T follicular helper cell (primary cell): Measurements from ENCODE around the gene EZR.
"Not testable (repeated sequence)": the region's sequence is repeated elsewhere in the genome, so short reads cannot be mapped to it uniquely, and the experiment has no call there.

Source experiments
- DNase-seq: peaks from one replicate; pipeline ENCODE4 v3.0.0-alpha.2; 2020; ENCODE audit warnings: low read depth

EZR gene

GRCh38 chr6:158841358-158841757 lies 22.2 kb upstream of the EZR start:
- DNase-seq: no peak

- DNase-seq: no peak
Measured at GRCh38 chr6:158840465-158840864, 21.3 kb upstream of the EZR start.

DNA sequence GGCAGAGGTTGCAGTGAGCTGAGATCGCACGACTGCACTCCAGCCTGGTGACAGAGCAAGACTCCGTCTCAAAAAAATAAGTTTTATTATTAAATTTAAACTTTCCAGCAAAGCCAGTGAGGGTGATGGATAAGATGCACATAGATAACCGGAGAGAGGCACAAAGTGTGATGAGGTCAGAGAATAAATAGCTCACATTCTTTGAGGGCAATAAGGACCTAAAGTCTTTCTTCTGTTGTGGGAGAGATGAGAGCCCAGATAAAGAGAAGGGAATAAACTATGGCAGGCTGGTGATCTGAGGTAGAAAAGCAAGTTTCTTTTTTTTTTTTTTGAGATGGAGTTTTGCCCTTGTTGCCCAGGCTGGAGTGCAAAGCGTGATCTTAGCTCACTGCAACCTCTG lies 20.6 kb upstream of the EZR start:
- DNase-seq: no peak

GRCh38 chr6:158838790-158839189 lies 19.6 kb upstream of the EZR start:
- DNase-seq: not testable (repeated sequence)

DNA sequence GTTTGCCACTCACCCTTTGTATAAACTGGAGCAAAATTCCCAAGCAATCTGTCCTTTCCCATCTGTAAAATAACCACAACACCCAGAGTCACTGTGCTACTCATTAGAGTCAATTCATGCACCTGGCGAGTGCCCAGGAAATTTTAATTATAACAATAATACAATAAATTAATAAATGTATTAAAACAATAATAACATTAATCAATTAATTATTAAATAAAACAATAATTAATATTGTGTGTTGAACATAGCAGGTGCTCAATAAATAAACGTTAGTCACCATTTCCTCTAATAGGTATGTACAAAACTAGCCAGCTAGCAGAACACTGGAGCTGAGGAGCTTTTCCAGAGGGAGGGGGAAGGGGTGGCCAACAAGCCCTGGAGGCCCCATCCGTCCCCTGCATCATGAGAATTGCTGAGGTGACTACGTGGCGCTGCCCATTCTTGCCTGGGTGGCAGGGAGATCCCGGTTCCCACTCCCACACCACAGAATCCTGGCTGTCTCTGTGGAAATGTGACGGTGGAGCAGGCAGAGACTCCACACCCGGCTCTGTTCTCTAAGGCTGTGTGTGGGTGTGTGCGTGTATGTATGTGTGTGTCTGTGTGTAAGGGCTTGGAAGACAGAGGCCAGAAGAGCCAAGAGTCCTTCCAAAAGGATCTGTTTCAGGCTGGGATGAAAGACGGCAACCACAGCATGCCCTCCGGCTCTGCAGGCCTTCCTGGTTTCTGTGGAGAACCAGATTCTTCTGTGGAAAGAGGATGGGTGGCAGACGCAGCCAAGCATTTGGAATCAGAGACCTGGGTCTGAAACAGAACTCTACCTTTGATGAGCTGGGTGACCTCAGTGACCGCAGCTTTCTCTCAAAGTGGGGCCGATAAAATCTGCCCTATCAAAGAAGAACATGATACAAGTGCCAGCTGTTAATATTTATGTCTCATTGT lies 18.8 kb upstream of the EZR start:
- no peak for DNase-seq

GRCh38 chr6:158836625-158837311 lies 17.6 kb upstream of the EZR start:
- DNase-seq: no peak

DNA sequence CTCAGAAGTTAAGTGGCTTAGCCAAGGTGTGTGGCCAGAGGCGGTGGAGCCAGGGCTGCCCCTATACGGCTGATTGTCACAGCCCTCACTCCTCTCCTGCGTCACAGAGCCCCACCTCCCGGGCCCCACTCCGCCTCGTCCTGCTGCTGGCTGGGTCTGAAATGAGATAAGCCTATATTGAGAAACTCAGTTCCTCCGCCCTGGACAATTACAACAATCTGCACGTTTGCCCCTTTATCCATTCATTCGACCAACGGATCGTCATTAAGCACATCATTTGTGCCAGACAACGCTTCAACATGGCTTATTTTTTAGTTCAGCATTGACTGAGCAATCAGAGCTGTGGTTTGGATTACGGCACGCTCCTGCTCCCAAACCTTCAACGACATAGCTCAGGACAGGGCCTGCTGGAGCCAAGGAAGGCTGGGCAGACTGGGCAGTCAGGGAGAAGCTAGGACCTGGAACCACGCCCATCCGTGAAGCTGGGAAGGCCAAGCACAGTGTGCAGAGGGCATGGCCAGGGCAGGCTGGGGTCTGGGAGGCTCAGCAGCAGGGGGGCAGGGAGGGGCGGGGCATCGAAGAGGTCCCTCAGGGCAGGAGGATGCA lies 16.6 kb upstream of the EZR start:
- no peak for DNase-seq

- no peak for DNase-seq
Measured at GRCh38 chr6:158834675-158835385, 15.7 kb upstream of the EZR start.

DNA sequence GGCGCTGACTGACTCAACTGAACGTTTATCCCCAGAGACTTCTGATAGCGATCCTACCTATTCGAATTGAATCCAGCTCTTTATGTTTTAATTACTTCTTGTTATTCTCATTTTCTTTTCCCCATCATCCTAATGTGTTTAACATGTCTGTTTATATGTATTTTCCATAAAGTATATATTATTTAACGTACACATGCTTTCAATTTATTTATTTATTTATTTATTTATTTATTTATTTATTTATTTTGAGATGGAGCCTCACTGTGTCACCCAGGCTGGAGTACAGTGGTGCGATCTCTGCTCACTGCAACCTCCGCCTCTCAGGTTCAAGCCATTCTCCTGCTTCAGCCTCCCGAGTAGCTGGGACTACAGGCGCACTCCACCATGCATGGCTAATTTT lies 13.6 kb upstream of the EZR start:
- DNase-seq: not testable (repeated sequence)

- DNase-seq: no peak
Measured at GRCh38 chr6:158832026-158832425, 12.9 kb upstream of the EZR start.

DNA sequence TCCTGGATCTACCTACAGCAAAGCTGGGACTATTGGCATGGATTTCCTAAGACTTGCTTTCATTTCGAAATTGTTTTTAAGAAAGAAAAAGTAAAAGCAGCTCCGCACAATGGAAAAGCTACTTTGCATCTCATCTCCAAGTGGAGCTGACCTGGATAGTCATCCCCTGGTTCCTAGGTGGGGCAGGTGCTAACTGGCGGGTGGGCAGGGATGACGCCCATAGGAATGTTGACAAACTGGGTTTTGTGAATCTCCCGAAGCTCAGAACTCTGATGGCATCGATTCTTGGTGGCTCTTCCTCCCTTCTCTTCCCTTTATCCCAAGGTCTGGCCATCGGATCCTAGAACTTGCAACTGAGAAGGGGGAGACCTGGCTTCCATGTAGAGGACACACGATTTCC lies 12.4 kb upstream of the EZR start:
- DNase-seq: no peak

- no peak for DNase-seq
Measured at GRCh38 chr6:158830736-158831135, 11.6 kb upstream of the EZR start.

DNA sequence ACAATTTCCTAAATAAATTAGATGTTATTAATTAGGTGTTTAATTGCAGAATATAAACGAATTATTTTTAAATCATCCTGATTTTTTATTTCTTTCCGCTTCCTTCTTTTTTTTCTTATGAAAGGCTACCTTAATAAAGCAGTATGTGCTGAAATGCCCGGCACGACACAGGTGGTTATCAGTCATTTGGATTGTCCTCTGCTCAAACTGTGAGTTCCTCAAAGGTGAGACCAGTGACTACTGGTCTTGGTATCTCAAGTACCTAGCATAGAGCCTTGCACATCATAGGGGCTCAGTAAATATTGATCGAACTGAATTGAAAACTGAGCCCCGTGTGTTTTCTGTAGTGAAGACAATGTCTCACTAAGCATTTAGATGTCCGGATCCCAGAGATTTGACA lies 9.6 kb upstream of the EZR start:
- DNase-seq: no peak

DNA sequence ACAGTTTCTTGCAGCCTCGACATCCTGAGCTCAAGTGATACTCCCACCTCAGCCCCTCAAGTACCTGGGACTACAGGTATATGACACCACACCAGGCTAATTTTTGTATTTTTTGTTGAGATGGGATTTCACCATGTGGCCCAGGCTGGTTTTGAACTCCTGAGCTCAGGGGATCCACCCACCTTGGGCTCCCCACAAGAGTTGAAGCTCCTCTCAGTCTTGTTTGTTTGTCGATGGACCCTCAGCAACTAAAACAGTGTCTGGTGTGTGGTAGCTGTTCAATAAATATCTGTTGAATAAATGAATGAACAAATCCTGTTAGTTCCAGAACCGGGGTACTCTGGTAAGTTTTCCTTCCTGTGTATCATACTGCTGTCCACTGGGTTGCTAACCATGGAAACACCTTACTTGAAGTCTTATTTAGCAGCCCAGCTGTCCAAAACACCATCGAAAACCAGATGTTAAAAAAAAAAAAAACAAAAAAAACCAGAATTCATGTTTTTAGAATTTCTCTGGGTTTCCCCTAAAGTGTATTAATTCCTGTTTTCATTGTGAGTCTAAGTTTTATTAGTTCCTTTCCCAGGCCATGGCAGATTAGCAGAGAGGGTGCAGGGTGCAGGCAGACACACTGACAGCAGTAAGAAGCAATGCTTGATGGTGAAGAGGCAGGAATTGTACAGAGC lies 7.8 kb upstream of the EZR start:
- DNase-seq: no peak

DNA sequence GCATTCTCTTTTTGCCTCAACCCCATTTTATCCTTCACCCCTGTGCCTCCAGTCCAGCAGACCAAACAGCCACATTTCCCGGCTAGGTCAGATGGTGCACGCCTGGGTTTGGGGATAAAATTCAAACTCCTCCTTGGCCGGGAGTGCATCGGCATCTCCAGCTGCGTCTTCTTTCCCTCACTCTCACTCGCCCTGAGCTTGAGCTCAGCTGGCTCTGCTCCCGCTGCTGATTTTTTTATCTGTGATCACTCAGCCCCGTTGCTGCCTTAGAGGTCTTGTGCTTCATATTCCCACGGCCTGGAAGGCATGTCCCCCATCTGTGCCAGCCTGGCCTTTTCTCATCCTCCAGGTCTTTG lies 6.8 kb upstream of the EZR start:
- no peak for DNase-seq

DNA sequence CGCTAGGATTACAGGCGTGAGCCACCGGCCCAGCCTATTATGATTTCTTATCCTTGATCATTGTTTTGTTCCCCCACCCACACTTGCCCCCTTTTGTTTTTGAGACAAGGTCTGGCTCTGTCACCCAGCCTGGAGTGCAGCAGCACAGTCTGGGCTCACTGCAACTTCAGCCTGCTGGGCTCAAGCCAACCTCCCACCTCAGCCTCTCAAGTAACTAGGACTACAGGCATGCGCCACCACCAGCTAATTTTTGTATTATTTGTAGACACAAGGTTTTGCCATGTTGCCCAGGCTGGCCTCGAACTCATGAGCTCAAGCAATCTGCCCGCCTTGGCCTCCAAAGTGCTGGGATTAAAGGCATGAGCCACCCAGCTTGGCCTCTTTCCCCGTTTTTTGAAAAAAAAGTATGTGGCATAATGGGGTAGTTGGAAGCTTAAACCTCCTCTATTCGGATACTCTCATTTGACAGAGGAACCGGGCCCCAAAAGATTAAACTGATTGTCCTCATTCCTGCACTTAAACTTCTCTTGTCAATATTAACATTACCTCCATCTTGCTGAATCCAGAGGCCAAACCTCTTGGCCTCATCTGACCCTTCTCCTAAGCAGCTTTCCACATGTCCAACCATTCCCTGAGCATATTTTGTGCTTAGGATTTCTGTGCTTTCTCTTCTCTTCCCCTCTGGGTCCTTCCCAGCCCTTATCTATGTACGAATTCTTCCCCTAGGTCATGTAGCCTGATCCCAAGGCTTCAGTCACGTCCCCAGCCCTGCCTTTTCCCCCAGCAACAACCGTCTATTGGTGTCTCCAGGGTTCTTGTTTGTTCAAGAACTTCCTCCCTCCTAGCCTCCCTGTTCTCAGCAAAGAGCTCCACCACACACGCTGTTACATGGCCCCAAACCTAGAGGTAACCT lies 6.1 kb upstream of the EZR start:
- no peak for DNase-seq

DNA sequence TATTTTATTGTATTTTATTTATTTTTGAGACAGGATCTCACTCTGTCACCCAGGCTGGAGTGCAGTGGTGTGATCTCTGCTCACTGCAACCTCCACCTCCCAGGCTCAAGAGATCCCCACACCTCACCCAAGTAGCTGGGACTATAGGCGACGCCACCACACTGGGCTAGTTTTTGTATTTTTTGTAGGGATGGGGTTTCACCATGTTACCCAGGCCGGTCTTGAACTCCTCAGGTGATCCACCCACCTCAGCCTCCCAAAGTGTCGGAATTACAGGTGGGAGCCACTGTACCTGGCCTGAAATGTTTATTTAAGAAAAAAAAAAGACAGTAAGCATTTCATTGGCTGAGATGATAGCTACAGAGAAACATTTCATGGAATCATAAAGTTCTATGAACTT lies 4.4 kb upstream of the EZR start:
- not testable (repeated sequence) for DNase-seq

GRCh38 chr6:158819977-158820622 lies 932 bp upstream of the EZR start:
- DNase-seq: no peak

GRCh38 chr6:158818581-158819212 lies 471 bp downstream of the EZR start:
- DNase-seq: peak; percentile 55
